Endothelial cell of umbilical vein (primary cell): ENCODE data around the gene CNPY1. TPM values are rescaled to one million over a fixed set of nuclear protein-coding genes. Genes with fewer than 3 reads are reported as not detected.
A peak's percentile ranks its signal among the peaks of the same experiment; 100 is the strongest.

Source experiments
- BruUV-seq: library from RNA; stranded (reverse); fragments of 400-500 nt; replicated peaks from 2 replicates; lab custom pipeline; 2021; lab: Mats Ljungman, UMichigan
- CTCF ChIA-PET: fragments of 300-600, 350-600 bp; sonication (Branson Sonifier 250); formaldehyde crosslinking; loops from one replicate; lab custom pipeline; 2021; ENCODE audit warnings: antibody characterized with exemption, inconsistent platforms; lab: Charles Lee
- POLR2A ChIA-PET: fragments of 300-600, 350-600 bp; sonication (Branson Sonifier 250); formaldehyde crosslinking; loops from one replicate; lab custom pipeline; 2021; ENCODE audit warnings: antibody characterized with exemption, inconsistent platforms; lab: Charles Lee
- DNase-seq: peaks from one replicate; pipeline ENCODE4 v3.0.0-alpha.2; 2011; ENCODE audit warnings: low read depth, low spot score
- FAIRE-seq: peaks from 2 replicates; lab custom pipeline; 2011; peaks lifted over from hg19 to GRCh38; lab: Jason Lieb, UNC
- H2AFZ ChIP-seq: 2 replicates; pipeline ENCODE4 v1.6.0; 2012; ENCODE audit warnings: low read depth, low read length, control low read depth, inconsistent platforms
- H3K27ac ChIP-seq: 2 replicates; pipeline ENCODE4 v1.5.1; 2011; ENCODE audit warnings: low read depth, mild to moderate bottlenecking, control low read depth, low read length, moderate library complexity; ENCODE audit not compliant: insufficient read depth
- H3K27me3 ChIP-seq, 2 experiments: 2 replicates each; pipeline versions ENCODE4 v1.6.0 to v1.6.1; 2011; ENCODE audit warnings: low read length in 2 of 2, mixed read lengths in 1 of 2; ENCODE audit not compliant: control insufficient read depth in 2 of 2, insufficient read depth in 2 of 2
- H3K36me3 ChIP-seq, 2 experiments: 2 replicates in 1 of 2; 3 replicates in 1 of 2; pipeline ENCODE4 v1.5.1; 2011; ENCODE audit warnings: low read length in 2 of 2, mild to moderate bottlenecking in 1 of 2, moderate library complexity in 1 of 2; ENCODE audit not compliant: control insufficient read depth in 2 of 2, insufficient read depth in 2 of 2; ENCODE audit errors: extremely low read depth in 1 of 2
- H3K4me1 ChIP-seq: 3 replicates; pipeline ENCODE4 v1.5.1; 2011; ENCODE audit warnings: mild to moderate bottlenecking, low read length; ENCODE audit not compliant: control insufficient read depth, insufficient read depth; ENCODE audit errors: extremely low read depth
- H3K4me2 ChIP-seq: 2 replicates; pipeline ENCODE4 v1.6.1; 2011; ENCODE audit warnings: low read length, control low read depth, mixed read lengths; ENCODE audit not compliant: insufficient read depth
- H3K4me3 ChIP-seq, 3 experiments: fragments of 200-600 bp in 1 of 3; sonication (generic), shearing (Covaris generic) in 1 of 3; replicated peaks in 1 of 3; 2 replicates each; pipeline ENCODE4 v1.5.1; 2011 to 2016; ENCODE audit warnings: control low read depth in 3 of 3, low read length in 3 of 3, mild to moderate bottlenecking in 2 of 3, inconsistent platforms in 1 of 3, low read depth in 1 of 3, moderate library complexity in 1 of 3; ENCODE audit not compliant: insufficient read depth in 1 of 3
- H3K79me2 ChIP-seq: 2 replicates; pipeline ENCODE4 v1.6.0; 2012; ENCODE audit warnings: low read length, inconsistent platforms; ENCODE audit not compliant: control insufficient read depth, insufficient read depth
- H3K9ac ChIP-seq: replicated peaks from 2 replicates; pipeline ENCODE3; 2011; ENCODE audit warnings: low read length, control low read depth; ENCODE audit not compliant: insufficient read depth; ENCODE audit errors: extremely low read depth
- H3K9me1 ChIP-seq: replicated peaks from 3 replicates; pipeline ENCODE4 v1.6.0; 2011; ENCODE audit warnings: mild to moderate bottlenecking, low read length; ENCODE audit not compliant: control insufficient read depth, insufficient read depth; ENCODE audit errors: extremely low read depth
- H3K9me3 ChIP-seq: replicated peaks from 2 replicates; pipeline ENCODE4 v1.5.1; 2012; ENCODE audit warnings: low read length, inconsistent platforms; ENCODE audit not compliant: control insufficient read depth, insufficient read depth
- H4K20me1 ChIP-seq: replicated peaks from 2 replicates; pipeline ENCODE3; 2011; ENCODE audit warnings: mild to moderate bottlenecking, low read length; ENCODE audit not compliant: control insufficient read depth, insufficient read depth; ENCODE audit errors: extremely low read depth
- CTCF ChIP-seq, 2 donors: IDR thresholded peaks; 1 replicate in 1 of 2; 2 replicates in 1 of 2; pipeline ENCODE4 v1.5.1; 2011; ENCODE audit warnings: low read length in 2 of 2, mild to moderate bottlenecking in 2 of 2, moderate library complexity in 2 of 2, control low read depth in 1 of 2, inconsistent platforms in 1 of 2, low read depth in 1 of 2; ENCODE audit not compliant: insufficient read depth in 1 of 2; ENCODE audit errors: extremely low read depth in 1 of 2
- EZH2 ChIP-seq: IDR thresholded peaks from 2 replicates; pipeline ENCODE4 v1.6.1; 2012; ENCODE audit warnings: borderline replicate concordance, low read depth, mild to moderate bottlenecking, moderate library complexity, low read length, inconsistent platforms; ENCODE audit not compliant: severe bottlenecking
- FOS ChIP-seq: IDR thresholded peaks from 2 replicates; pipeline ENCODE4 v1.6.1; 2011; ENCODE audit warnings: mild to moderate bottlenecking, low read length, moderate library complexity, borderline replicate concordance; ENCODE audit not compliant: insufficient read depth
- GATA2 ChIP-seq: IDR thresholded peaks from 2 replicates; pipeline ENCODE4 v1.7.0; 2011; ENCODE audit warnings: low read depth, mild to moderate bottlenecking, moderate library complexity, mixed read lengths, low read length; ENCODE audit not compliant: insufficient read length, insufficient read depth
- JUN ChIP-seq: IDR thresholded peaks from 2 replicates; pipeline ENCODE4 v1.6.1; 2011; ENCODE audit warnings: borderline replicate concordance, low read depth; ENCODE audit not compliant: insufficient read length, insufficient read depth
- MAX ChIP-seq: IDR thresholded peaks from 2 replicates; pipeline ENCODE4 v1.6.1; 2011; ENCODE audit not compliant: insufficient read depth, insufficient read length
- MYC ChIP-seq: IDR thresholded peaks from one replicate; pipeline ENCODE4 v1.6.1; 2011; ENCODE audit warnings: mild to moderate bottlenecking, low read depth, low read length
- POLR2A ChIP-seq: IDR thresholded peaks from 2 replicates; pipeline ENCODE4 v1.6.1; 2012; ENCODE audit warnings: low read depth, mild to moderate bottlenecking, control low read depth, low read length
- POLR2AphosphoS5 ChIP-seq: IDR thresholded peaks from 2 replicates; pipeline ENCODE4 v1.6.1; 2012; ENCODE audit warnings: low read depth, mild to moderate bottlenecking, control low read depth, low read length, moderate library complexity; ENCODE audit not compliant: insufficient read depth
- dilution Hi-C: fragments of 300-500 bp; cut with MboI; formaldehyde crosslinking; loops from one replicate; pipeline ENCODE4 v1.15.0; 2019; ENCODE audit warnings: low sequenced_read_pairs; ENCODE audit not compliant: extremely low pct_ligation_motif_present
- intact Hi-C: fragments of 100-400 bp; cut with micrococcal nuclease; formaldehyde crosslinking; loops from one replicate; pipeline ENCODE4 v1.10.0; 2022
- polyA plus RNA-seq, 4 experiments: library from polyadenylated mRNA; depleted of rRNA in 3 of 4; stranded (reverse) in 3 of 4; unstranded in 1 of 4; fragments of >200 nt; gene quantifications; 2 replicates each; pipeline versions ENCODE4 v1.2.1 to v1.2.3, GENCODE V29; 2011 to 2012; ENCODE audit warnings: missing spikeins in 1 of 4
- total RNA-seq: library from RNA; stranded (reverse); gene quantifications from 2 replicates; pipeline ENCODE4 v1.2.3, GENCODE V29; 2021

Gene CNPY1
- total and polyA plus RNA-seq, 2 donors (not counting 3 experiments of a cell fraction or from before 2014, with no cell fraction given), result not detected

GRCh38 chr7:155457544-155458110, 88.7 kb downstream of the CNPY1 start:
- H3K9me1 ChIP-seq, result no peaks in the 10 kb centered on the region
- TF ChIP-seq MYC, result no peak
- TF ChIP-seq GATA2, result no peak
- TF ChIP-seq CTCF (IDR thresholded peaks at IDR 0.05; ENCODE audit: extremely low read depth in 1 of 2, insufficient read depth in 1 of 2, low read depth in 1 of 2, low read length in 2 of 2), result no peak
- no peak for TF ChIP-seq EZH2
- no peak for TF ChIP-seq POLR2A
- TF ChIP-seq FOS, result no peak
- TF ChIP-seq JUN, result no peak
- no peak for TF ChIP-seq MAX
- no peak for TF ChIP-seq POLR2AphosphoS5
- H3K4me3 ChIP-seq, result peak overlapping the region in 1 of 3 experiments; percentile 34
- H3K27ac ChIP-seq, result no peak overlapping the region
- no TSS peak for BruUV-seq
- H3K4me1 ChIP-seq, result no peaks in the 10 kb centered on the region
- ChIA-PET POLR2A (no interaction called here), CTCF (no interaction called here)
- no peaks in the 10 kb centered on the region for H3K36me3 ChIP-seq
- H3K79me2 ChIP-seq, result no peaks in the 10 kb centered on the region
- peaks cover 79 to 95% of the 10 kb centered on the region in 2 experiments for H3K27me3 ChIP-seq
- DNase-seq, result no peak
- H3K4me2 ChIP-seq, result no peak overlapping the region
- FAIRE-seq, result no peak
- H4K20me1 ChIP-seq, result no peaks in the 10 kb centered on the region
- intact Hi-C loops (loop anchor here (5.0 to 10.0 kb wide), 5 partner anchors 75 to 455 kb away; partner anchors contain the start of gene PAXIP1), dilution Hi-C loops (no loop called here)
- H3K9me3 ChIP-seq, result no peaks in the 10 kb centered on the region
- no peak overlapping the region for H2AFZ ChIP-seq
- no peak overlapping the region for H3K9ac ChIP-seq
